ENCODE results near the gene CHMP4B.

DNA sequence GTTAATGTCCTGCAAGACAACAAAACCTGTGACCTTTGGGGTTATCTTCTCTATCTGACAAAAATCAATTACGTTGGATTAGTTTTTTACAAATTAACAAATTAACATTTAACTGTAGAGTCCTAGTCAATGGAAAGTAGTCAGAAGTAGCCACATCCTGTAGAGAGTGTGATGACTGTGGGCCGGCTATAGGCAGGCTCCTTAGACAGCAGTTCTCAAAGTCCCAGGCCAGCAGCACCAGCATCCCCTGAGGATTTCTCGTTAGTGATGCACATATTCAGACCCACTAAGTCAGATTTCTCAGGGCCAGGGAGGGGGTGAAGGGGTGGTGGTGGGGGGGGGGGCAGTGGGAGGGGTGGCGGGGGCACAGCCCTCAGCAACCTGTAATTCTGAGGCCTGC, 42.1 kb upstream of the CHMP4B start:
- TF ChIP-seq, protein P1, sequence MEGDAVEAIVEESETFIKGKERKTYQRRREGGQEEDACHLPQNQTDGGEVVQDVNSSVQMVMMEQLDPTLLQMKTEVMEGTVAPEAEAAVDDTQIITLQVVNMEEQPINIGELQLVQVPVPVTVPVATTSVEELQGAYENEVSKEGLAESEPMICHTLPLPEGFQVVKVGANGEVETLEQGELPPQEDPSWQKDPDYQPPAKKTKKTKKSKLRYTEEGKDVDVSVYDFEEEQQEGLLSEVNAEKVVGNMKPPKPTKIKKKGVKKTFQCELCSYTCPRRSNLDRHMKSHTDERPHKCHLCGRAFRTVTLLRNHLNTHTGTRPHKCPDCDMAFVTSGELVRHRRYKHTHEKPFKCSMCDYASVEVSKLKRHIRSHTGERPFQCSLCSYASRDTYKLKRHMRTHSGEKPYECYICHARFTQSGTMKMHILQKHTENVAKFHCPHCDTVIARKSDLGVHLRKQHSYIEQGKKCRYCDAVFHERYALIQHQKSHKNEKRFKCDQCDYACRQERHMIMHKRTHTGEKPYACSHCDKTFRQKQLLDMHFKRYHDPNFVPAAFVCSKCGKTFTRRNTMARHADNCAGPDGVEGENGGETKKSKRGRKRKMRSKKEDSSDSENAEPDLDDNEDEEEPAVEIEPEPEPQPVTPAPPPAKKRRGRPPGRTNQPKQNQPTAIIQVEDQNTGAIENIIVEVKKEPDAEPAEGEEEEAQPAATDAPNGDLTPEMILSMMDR (conservative IDR thresholded peaks at IDR 0.05; ENCODE audit: low read depth, low read length): no peak
- TF ChIP-seq EZH2 (IDR thresholded peaks at IDR 0.05; ENCODE audit: borderline replicate concordance, low read depth, low read length, poor library complexity, severe bottlenecking): no peak
